ENCODE results near the gene CEP135.

- TF ChIP-seq POLR2A (IDR thresholded peaks at IDR 0.05; ENCODE audit: low read length) (no peak), GATA1 (IDR thresholded peaks at IDR 0.05; ENCODE audit: low read depth, low read length) (no peak)
Observed at GRCh38 chr4:56048383-56048701, 99.6 kb downstream of the CEP135 start.

Measured in erythroblast (primary cell).